Panc1 (cell line): ENCODE data around the gene RTCB. TPM values are rescaled to one million over a fixed set of nuclear protein-coding genes. Genes with fewer than 3 reads are reported as not detected.

Experiments used
- ATAC-seq: fragments of 200-7000 bp; cut with Tn5 transposase; 2 replicates; pipeline ENCODE4 v1.9.1; 2020; ENCODE audit warnings: mild to moderate bottlenecking, moderate library complexity
- BruUV-seq: library from RNA; stranded (reverse); fragments of 400-500 nt; replicated peaks from 2 replicates; lab custom pipeline; 2021; lab: Mats Ljungman, UMichigan
- CTCF ChIA-PET: fragments of 300-600 bp; sonication (Branson Sonifier 250); formaldehyde crosslinking; loops from one replicate; lab custom pipeline; 2022; ENCODE audit warnings: antibody characterized with exemption; lab: Charles Lee
- POLR2A ChIA-PET: fragments of 300-600 bp; sonication (Branson Sonifier 250); formaldehyde crosslinking; loops from one replicate; lab custom pipeline; 2022; ENCODE audit warnings: antibody characterized with exemption; lab: Charles Lee
- DNase-seq: peaks from one replicate; pipeline ENCODE4 v3.0.0-alpha.2; 2010; ENCODE audit warnings: low read depth, low spot score
- H3K27ac ChIP-seq: 2 replicates; pipeline ENCODE4 v1.5.1; 2011; ENCODE audit warnings: mild to moderate bottlenecking, low read length, inconsistent platforms
- H3K27me3 ChIP-seq: fragments of 200-500 bp; sonication (Bioruptor generic); 2 replicates; pipeline ENCODE4 v1.6.0; 2014; ENCODE audit warnings: low read length, inconsistent platforms; ENCODE audit not compliant: control insufficient read depth, insufficient read depth
- H3K36me3 ChIP-seq: fragments of 200-500 bp; sonication (Bioruptor generic); 2 replicates; pipeline ENCODE4 v1.5.1; 2014; ENCODE audit warnings: inconsistent platforms, mild to moderate bottlenecking, low read length, moderate library complexity; ENCODE audit not compliant: control insufficient read depth, insufficient read depth
- H3K4me1 ChIP-seq: 2 replicates; pipeline ENCODE4 v1.5.1; 2011; ENCODE audit warnings: inconsistent platforms, mild to moderate bottlenecking, low read length, moderate library complexity; ENCODE audit not compliant: control insufficient read depth, insufficient read depth
- H3K4me3 ChIP-seq, 2 experiments: 2 replicates each; pipeline ENCODE4 v1.5.1; 2011 to 2012; ENCODE audit warnings: low read depth in 2 of 2, low read length in 2 of 2, mild to moderate bottlenecking in 2 of 2, inconsistent platforms in 1 of 2, moderate library complexity in 1 of 2
- H3K9me3 ChIP-seq: fragments of 200-500 bp; sonication (Bioruptor generic); 2 replicates; pipeline ENCODE4 v1.5.1; 2014; ENCODE audit warnings: low read depth, mild to moderate bottlenecking, inconsistent platforms, low read length, moderate library complexity; ENCODE audit not compliant: control insufficient read depth, insufficient read depth
- POLR2AphosphoS5 ChIP-seq: IDR thresholded peaks from 2 replicates; pipeline ENCODE4 v1.6.1; 2012; ENCODE audit warnings: mild to moderate bottlenecking, low read depth, low read length, moderate library complexity
- SIN3A ChIP-seq: IDR thresholded peaks from 2 replicates; pipeline ENCODE4 v1.6.1; 2012; ENCODE audit warnings: low read depth, mild to moderate bottlenecking, low read length, moderate library complexity, borderline replicate concordance; ENCODE audit not compliant: insufficient read depth
- TCF7L2 ChIP-seq: IDR thresholded peaks from 2 replicates; pipeline ENCODE4 v1.6.1; 2011; ENCODE audit warnings: mild to moderate bottlenecking, low read depth, low read length, inconsistent platforms
- in situ Hi-C: cut with HindIII; loops from 2 replicates; pipeline ENCODE4 v1.10.0; 2016; ENCODE audit warnings: low sequenced_read_pairs, low pct_unique_long_range_greater_than_20kb
- intact Hi-C: fragments of 100-400 bp; cut with micrococcal nuclease; formaldehyde crosslinking; loops from one replicate; pipeline ENCODE4 v1.10.0; 2022; ENCODE audit not compliant: unreplicated experiment
- total RNA-seq: library from RNA; stranded (reverse); gene quantifications from one replicate; pipeline ENCODE4 v1.2.1, GENCODE V29; 2021; ENCODE audit not compliant: unreplicated experiment
- TF ChIP-seq, protein P1 (sequence below): fragments of 450-650 bp; IDR thresholded peaks from 2 replicates; pipeline ENCODE4 v1.5.1; 2017; ENCODE audit warnings: mild to moderate bottlenecking
- TF ChIP-seq, protein P2 (sequence below), 2 experiments: IDR thresholded peaks; 2 replicates each; pipeline ENCODE4 v1.6.1; 2011 to 2012; ENCODE audit warnings: low read depth in 2 of 2, control low read depth in 1 of 2, low read length in 1 of 2, mild to moderate bottlenecking in 1 of 2, moderate library complexity in 1 of 2; ENCODE audit not compliant: insufficient read depth in 1 of 2

RTCB gene
- total RNA-seq, 1 experiment from 2014 or later: 55.9 TPM

DNA sequence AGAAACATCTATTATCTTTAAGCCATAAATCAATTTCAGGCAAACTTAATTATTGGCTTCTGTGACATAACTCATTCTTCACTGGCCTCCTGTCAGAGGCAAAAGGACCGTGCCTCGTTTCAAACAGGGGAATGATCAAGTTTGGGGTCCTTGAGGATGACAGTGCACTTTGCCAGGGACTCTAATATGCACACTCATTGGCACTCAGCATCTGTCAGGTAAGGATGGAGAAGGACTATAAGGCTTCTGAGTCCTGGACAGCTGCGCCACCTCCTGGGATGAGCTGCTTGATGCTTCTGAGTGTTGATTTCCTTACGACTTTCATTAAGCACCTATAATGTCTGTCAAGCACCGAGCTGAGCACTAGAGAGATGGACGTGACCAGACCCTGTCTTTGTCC is 32.0 kb upstream of the RTCB start:
- POLR2A ChIA-PET: no interaction called here
- TF ChIP-seq, protein P1, sequence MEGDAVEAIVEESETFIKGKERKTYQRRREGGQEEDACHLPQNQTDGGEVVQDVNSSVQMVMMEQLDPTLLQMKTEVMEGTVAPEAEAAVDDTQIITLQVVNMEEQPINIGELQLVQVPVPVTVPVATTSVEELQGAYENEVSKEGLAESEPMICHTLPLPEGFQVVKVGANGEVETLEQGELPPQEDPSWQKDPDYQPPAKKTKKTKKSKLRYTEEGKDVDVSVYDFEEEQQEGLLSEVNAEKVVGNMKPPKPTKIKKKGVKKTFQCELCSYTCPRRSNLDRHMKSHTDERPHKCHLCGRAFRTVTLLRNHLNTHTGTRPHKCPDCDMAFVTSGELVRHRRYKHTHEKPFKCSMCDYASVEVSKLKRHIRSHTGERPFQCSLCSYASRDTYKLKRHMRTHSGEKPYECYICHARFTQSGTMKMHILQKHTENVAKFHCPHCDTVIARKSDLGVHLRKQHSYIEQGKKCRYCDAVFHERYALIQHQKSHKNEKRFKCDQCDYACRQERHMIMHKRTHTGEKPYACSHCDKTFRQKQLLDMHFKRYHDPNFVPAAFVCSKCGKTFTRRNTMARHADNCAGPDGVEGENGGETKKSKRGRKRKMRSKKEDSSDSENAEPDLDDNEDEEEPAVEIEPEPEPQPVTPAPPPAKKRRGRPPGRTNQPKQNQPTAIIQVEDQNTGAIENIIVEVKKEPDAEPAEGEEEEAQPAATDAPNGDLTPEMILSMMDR: peak; percentile 70
- TF ChIP-seq, protein P2, sequence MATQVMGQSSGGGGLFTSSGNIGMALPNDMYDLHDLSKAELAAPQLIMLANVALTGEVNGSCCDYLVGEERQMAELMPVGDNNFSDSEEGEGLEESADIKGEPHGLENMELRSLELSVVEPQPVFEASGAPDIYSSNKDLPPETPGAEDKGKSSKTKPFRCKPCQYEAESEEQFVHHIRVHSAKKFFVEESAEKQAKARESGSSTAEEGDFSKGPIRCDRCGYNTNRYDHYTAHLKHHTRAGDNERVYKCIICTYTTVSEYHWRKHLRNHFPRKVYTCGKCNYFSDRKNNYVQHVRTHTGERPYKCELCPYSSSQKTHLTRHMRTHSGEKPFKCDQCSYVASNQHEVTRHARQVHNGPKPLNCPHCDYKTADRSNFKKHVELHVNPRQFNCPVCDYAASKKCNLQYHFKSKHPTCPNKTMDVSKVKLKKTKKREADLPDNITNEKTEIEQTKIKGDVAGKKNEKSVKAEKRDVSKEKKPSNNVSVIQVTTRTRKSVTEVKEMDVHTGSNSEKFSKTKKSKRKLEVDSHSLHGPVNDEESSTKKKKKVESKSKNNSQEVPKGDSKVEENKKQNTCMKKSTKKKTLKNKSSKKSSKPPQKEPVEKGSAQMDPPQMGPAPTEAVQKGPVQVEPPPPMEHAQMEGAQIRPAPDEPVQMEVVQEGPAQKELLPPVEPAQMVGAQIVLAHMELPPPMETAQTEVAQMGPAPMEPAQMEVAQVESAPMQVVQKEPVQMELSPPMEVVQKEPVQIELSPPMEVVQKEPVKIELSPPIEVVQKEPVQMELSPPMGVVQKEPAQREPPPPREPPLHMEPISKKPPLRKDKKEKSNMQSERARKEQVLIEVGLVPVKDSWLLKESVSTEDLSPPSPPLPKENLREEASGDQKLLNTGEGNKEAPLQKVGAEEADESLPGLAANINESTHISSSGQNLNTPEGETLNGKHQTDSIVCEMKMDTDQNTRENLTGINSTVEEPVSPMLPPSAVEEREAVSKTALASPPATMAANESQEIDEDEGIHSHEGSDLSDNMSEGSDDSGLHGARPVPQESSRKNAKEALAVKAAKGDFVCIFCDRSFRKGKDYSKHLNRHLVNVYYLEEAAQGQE (IDR thresholded peaks at IDR 0.05; ENCODE audit: insufficient read depth in 1 of 2, low read depth in 2 of 2, low read length in 1 of 2): no peak
- Histone ChIP-seq H3K36me3 (no peaks in the 10 kb centered on the region), H3K9me3 (no peaks in the 10 kb centered on the region), H3K4me3 (no peak overlapping the region), H3K27ac (no peak overlapping the region), H3K27me3 (peaks cover 7% of the 10 kb centered on the region), H3K4me1 (no peaks in the 10 kb centered on the region)
- CTCF ChIA-PET: interaction anchor here (1.0 kb wide), 1 partner anchor 467 kb away, joined by 3 read pairs; no protein-coding TSS in a partner anchor
- ATAC-seq: peak; percentile 78
- BruUV-seq: no TSS peak
- intact Hi-C loops: no loop called here
- DNase-seq: no peak
- in situ Hi-C loops: no loop called here

DNA sequence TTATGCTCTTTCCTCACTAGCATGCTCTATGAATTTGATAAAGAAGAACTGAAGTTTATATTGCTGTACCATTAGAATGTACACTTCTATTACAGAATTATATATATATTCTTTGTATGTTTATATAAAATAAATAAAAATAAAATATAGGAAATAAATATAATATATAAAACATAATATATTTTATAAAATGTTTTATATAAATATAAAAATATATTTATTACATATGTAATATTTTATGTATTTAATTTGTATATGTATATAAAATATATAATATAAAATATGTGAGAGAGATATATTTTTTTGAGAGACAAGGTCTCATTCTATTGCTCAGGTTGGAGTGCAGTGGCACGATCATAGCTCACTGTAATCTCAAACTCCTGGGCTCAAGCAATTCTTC is 18.3 kb upstream of the RTCB start:
- POLR2A ChIA-PET: no interaction called here
- BruUV-seq: no TSS peak

More for the DNA sequence above, 18.3 kb upstream of the RTCB start:
- TF ChIP-seq, protein P2 (IDR thresholded peaks at IDR 0.05; ENCODE audit: insufficient read depth in 1 of 2, low read depth in 2 of 2, low read length in 1 of 2): no peak
- TF ChIP-seq SIN3A: no peak
- TF ChIP-seq POLR2AphosphoS5: no peak
- TF ChIP-seq TCF7L2: no peak
- TF ChIP-seq, protein P1: no peak
- Histone ChIP-seq H3K27ac (no peak overlapping the region), H3K4me1 (no peaks in the 10 kb centered on the region), H3K9me3 (no peaks in the 10 kb centered on the region), H3K36me3 (no peaks in the 10 kb centered on the region), H3K27me3 (peaks cover 3% of the 10 kb centered on the region; the same call in 1 of the 2 replicates), H3K4me3 (no peak overlapping the region)
- CTCF ChIA-PET: no interaction called here
- ATAC-seq: no peak
- no peak for DNase-seq
- in situ Hi-C loops (no loop called here), intact Hi-C loops (no loop called here)
